Kidney tubule cell (primary cell): ENCODE data around the gene AHSP.
A peak's percentile ranks its signal among the peaks of the same experiment; 100 is the strongest.
"Not testable (repeated sequence)": the region's sequence is repeated elsewhere in the genome, so short reads cannot be mapped to it uniquely, and the experiment has no call there.

Source experiments
- DNase-seq: peaks from one replicate; pipeline ENCODE4 v3.0.0-alpha.2; 2018; ENCODE audit warnings: low spot score

The AHSP gene

GRCh38 chr16:31501226-31501965, 26.3 kb upstream of the AHSP start:
- DNase-seq, result no peak

- DNase-seq, result no peak
Observed at GRCh38 chr16:31501966-31502348, 25.7 kb upstream of the AHSP start.

GRCh38 chr16:31502981-31503380, 24.7 kb upstream of the AHSP start:
- DNase-seq, result no peak

- DNase-seq, result not testable (repeated sequence)
Observed at GRCh38 chr16:31503555-31503954, 24.1 kb upstream of the AHSP start.

- no peak for DNase-seq
Observed at GRCh38 chr16:31504159-31504558, 23.5 kb upstream of the AHSP start.

GRCh38 chr16:31505483-31505882, 22.2 kb upstream of the AHSP start:
- DNase-seq, result no peak

- DNase-seq, result no peak
Observed at GRCh38 chr16:31507617-31507928, 20.1 kb upstream of the AHSP start.

- DNase-seq, result peak; percentile 87
Observed at GRCh38 chr16:31507929-31508705, 19.6 kb upstream of the AHSP start, which contains the start of gene RUSF1. RUSF1 (minus strand) TSS chr16:31508391; CDS start chr16:31508373, 18 bp downstream.

- peak; percentile 46 for DNase-seq
Observed at GRCh38 chr16:31508706-31509195, 18.9 kb upstream of the AHSP start.

GRCh38 chr16:31513126-31513525, 14.6 kb upstream of the AHSP start:
- peak; percentile 85 for DNase-seq

- DNase-seq, result no peak
Observed at GRCh38 chr16:31513884-31514283, 13.8 kb upstream of the AHSP start.

GRCh38 chr16:31517800-31518402, 9.8 kb upstream of the AHSP start:
- no peak for DNase-seq

GRCh38 chr16:31519759-31520431, 7.8 kb upstream of the AHSP start:
- no peak for DNase-seq

GRCh38 chr16:31521368-31521767, 6.3 kb upstream of the AHSP start:
- no peak for DNase-seq

GRCh38 chr16:31522071-31522470, 5.6 kb upstream of the AHSP start:
- no peak for DNase-seq

GRCh38 chr16:31523768-31524167, 3.9 kb upstream of the AHSP start:
- DNase-seq, result not testable (repeated sequence)

- no peak for DNase-seq
Observed at GRCh38 chr16:31525113-31525512, 2.6 kb upstream of the AHSP start.

GRCh38 chr16:31528523-31529107, 915 bp downstream of the AHSP start:
- no peak for DNase-seq

- no peak for DNase-seq
Observed at GRCh38 chr16:31529108-31529936, 1.6 kb downstream of the AHSP start.

- no peak for DNase-seq
Observed at GRCh38 chr16:31529937-31530312, 2.2 kb downstream of the AHSP start.

- no peak for DNase-seq
Observed at GRCh38 chr16:31530405-31530804, 2.7 kb downstream of the AHSP start.
